Kidney epithelial cell (primary cell): ENCODE measurements around the gene APOL2. TPM values are rescaled to one million over a fixed set of nuclear protein-coding genes. Genes with fewer than 3 reads are reported as not detected.
"Not testable (repeated sequence)": the region's sequence is repeated elsewhere in the genome, so short reads cannot be mapped to it uniquely, and the experiment has no call there.

Experiments
- DNase-seq: peaks from one replicate; pipeline ENCODE4 v3.0.0-alpha.2; 2010; ENCODE audit warnings: low read depth
- H3K27me3 ChIP-seq: 2 replicates; pipeline ENCODE4 v1.6.0; 2011; ENCODE audit warnings: low read length; ENCODE audit not compliant: control insufficient read depth, insufficient read depth
- H3K36me3 ChIP-seq: 2 replicates; pipeline ENCODE4 v1.5.1; 2011; ENCODE audit warnings: low read length; ENCODE audit not compliant: control insufficient read depth, insufficient read depth
- H3K4me3 ChIP-seq: 2 replicates; pipeline ENCODE4 v1.5.1; 2011; ENCODE audit warnings: low read depth, mild to moderate bottlenecking, control low read depth, low read length
- total RNA-seq: library from RNA; depleted of rRNA; stranded (reverse); fragments of >200 nt; gene quantifications from 2 replicates; pipeline ENCODE4 v1.2.3, GENCODE V29; 2015
- TF ChIP-seq, protein P1 (sequence below): IDR thresholded peaks from 2 replicates; pipeline ENCODE4 v1.5.1; 2011; ENCODE audit warnings: mild to moderate bottlenecking, moderate library complexity, low read length, control low read depth, inconsistent platforms; ENCODE audit not compliant: insufficient read depth, poor library complexity, severe bottlenecking

Gene APOL2
- total RNA-seq, 1 donor from 2014 or later = 39.9 TPM

DNA sequence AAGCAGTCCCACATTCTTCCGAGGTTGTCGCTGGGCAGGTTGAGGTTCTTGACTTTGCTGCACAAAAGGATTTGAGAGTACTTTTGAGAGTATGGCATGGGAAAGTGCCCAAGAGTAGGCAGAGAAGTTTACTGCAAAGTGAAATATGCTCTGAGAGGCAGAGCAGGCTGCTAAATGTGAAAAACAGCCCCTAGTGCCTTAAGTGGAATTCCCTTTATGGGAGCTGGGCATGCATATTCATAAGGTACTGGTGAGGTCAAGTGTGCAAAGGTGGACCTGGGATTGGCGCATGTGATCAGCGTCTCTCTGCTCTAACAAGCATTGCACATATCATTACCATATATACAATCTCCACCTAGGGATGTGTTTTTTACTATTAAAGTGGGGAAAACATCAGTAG is 25.7 kb downstream of the APOL2 start:
- TF ChIP-seq, protein P1, sequence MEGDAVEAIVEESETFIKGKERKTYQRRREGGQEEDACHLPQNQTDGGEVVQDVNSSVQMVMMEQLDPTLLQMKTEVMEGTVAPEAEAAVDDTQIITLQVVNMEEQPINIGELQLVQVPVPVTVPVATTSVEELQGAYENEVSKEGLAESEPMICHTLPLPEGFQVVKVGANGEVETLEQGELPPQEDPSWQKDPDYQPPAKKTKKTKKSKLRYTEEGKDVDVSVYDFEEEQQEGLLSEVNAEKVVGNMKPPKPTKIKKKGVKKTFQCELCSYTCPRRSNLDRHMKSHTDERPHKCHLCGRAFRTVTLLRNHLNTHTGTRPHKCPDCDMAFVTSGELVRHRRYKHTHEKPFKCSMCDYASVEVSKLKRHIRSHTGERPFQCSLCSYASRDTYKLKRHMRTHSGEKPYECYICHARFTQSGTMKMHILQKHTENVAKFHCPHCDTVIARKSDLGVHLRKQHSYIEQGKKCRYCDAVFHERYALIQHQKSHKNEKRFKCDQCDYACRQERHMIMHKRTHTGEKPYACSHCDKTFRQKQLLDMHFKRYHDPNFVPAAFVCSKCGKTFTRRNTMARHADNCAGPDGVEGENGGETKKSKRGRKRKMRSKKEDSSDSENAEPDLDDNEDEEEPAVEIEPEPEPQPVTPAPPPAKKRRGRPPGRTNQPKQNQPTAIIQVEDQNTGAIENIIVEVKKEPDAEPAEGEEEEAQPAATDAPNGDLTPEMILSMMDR = no peak
- Histone ChIP-seq H3K4me3 (no peak overlapping the region), H3K27me3 (peaks cover 25% of the 10 kb centered on the region), H3K36me3 (no peaks in the 10 kb centered on the region)
- no peak for DNase-seq

DNA sequence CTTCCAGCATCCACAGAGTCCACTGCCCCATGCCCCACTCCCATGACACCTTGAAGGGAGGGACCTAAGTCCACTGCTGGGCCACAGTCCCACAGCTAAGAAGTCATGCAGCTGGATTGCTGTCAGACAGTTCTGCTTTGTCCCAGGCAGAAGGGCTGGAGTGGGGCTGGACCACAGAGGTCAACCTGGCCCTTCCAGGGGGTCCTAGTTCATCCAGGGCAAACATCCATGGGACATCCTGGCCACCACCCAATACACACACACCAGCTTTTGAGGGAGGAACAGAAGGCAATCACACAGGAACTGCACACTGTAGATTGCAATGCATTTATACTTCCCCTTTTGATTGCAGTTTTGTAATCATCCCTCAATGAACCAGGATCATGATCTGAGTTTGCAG is 26.4 kb downstream of the APOL2 start:
- no peak for DNase-seq
- Histone ChIP-seq H3K36me3 (no peaks in the 10 kb centered on the region), H3K27me3 (peaks cover 25% of the 10 kb centered on the region)

DNA sequence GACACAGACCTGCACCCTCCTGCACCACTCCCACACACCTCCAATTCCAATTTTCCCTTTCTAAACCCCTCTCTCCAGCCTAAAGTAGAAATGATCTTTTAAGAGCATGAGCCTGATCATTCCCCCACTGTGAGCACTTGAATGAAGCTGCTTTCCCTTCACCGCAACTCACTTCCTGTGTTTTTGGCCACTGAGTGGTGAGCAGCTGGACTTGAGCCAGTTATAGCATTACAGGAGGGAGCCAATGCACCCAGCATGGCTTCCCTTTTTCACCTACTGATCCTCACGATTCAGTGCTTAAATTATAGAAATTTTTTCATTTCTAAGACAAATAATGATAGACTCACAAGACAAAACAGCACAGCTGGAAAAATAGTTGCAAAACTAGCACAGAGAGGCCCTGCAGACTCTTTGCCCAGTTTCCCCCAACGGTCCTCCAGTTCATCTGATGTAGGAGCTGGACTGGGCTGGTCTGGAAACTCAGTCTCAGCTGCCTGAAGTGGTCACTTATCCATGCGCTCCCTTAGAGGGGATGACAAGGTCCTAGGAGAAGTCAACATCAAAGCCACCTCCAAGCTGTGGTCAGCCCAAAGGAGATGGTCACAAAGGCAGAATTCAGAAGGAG is 28.0 kb downstream of the APOL2 start:
- peaks cover 25% of the 10 kb centered on the region for H3K27me3 ChIP-seq
- no peak for DNase-seq
- TF ChIP-seq, protein P1 = no peak
- no peaks in the 10 kb centered on the region for H3K36me3 ChIP-seq
- H3K4me3 ChIP-seq = no peak overlapping the region

More for the DNA sequence above, 26.4 kb downstream of the APOL2 start:
- H3K4me3 ChIP-seq = no peak overlapping the region
- TF ChIP-seq, protein P1 = no peak

DNA sequence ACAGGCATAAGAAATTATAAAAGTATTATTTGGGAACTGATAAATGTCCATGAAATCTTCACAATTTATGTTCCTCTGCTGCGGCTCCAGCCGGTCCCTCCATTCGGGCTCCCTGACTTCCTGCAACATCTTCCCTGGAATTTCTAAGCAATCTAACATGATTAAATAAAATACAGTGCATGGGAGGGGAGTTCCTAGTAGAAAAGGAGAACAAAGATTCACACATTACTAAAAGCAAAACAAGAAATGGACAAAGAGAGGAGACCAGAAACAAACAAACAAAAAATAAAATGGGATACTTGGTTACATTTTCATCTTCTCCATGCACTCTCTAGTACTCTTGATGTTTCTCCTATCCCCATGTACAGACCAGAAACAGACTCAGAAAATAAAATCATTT is 29.1 kb downstream of the APOL2 start:
- no peak for DNase-seq
- TF ChIP-seq, protein P1 = no peak
- H3K4me3 ChIP-seq = no peak overlapping the region
- no peaks in the 10 kb centered on the region for H3K36me3 ChIP-seq
- H3K27me3 ChIP-seq = peaks cover 23% of the 10 kb centered on the region

DNA sequence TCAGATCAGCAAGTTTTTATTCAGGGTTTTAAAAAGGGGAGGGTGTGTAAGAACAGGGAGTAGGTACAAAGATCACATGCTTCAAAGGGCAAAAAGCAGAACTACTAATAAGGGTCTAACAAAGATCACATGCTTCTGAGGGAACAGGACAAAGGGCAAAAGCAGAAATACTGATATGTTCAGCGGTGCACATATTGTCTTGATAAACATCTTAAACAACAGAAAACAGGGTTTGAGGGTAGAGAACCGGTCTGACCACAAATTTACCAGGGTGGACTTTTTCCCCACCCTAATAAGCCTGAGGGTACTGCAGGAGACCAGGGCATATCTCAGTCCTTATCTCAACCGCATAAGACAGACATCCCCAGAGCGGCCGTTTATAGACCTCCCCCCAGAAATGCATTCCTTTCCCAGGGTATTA is 29.8 kb downstream of the APOL2 start:
- not testable (repeated sequence) for H3K36me3 ChIP-seq, H3K4me3 ChIP-seq, DNase-seq
- H3K27me3 ChIP-seq = peaks cover 20% of the 10 kb centered on the region

DNA sequence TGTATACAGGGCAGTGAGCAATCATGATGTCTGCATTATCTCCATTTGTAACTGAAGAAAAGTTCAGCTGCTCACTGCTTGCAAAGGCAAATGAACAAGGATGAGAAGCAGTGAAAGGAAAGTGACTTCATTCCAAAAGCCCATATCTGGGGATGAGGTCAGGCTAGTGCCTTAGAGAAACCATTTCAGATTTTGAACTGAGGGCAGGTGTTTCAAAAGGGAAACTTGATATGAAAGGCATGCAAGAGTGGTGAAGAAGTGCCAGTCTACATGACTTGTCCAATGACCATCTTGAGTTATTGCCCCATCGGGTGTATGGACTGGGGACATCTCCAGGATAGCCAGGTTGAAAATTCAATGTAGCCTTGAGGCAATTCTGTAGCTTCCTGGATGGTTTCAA is 30.4 kb downstream of the APOL2 start:
- H3K36me3 ChIP-seq = no peaks in the 10 kb centered on the region
- H3K27me3 ChIP-seq = peaks cover 19% of the 10 kb centered on the region
- TF ChIP-seq, protein P1 = no peak
- no peak for DNase-seq
- no peak overlapping the region for H3K4me3 ChIP-seq
